Measurements from ENCODE around the gene HYAL3.
A peak's percentile ranks its signal among the peaks of the same experiment; 100 is the strongest.
"Not testable (repeated sequence)": the region's sequence is repeated elsewhere in the genome, so short reads cannot be mapped to it uniquely, and the experiment has no call there.

Gene HYAL3

DNA sequence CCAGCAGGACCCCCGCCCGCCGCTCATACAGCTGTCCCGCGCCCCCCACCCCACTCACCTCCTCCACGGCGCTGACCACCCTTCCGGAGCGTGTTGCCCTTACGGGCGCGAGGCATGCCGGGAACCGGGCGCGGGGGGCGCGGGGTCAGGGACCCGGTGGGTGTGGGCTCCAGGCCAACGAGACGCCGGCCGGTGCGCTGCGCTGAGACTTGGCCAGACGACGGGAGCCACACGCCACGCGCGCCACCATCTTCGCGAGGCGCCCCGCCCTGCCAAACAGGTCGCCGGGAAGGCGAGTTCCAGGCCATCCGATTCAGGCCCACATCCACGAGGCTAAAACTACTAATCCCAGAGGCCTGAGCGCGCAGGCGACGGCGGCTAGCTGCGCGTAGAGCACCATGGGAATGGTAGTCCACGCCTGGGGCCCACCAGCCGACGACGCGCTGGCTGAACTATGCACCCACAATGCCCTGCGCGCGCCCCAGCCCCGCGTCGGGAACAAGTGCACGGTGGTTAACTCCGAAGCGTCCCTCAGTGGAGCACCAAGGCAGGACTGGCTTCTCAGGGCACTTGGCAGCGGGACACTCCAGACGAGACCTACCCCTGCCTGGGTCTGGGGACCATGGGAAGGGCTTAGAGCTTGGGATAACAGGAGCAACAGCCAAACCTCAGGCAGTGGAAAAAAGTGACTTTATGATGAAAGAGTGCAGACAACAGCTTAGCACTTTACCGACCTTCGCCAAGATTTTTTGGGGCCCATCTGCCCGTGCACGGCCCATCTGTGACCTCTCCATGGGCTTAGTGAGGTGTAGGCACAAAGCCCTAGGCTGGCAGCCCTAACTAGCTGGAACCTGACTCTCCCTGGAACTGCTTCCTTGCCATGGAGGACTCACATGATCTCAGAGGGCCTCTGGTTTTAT lies 6.8 kb downstream of the HYAL3 start, which contains the start of gene IFRD2:
Gene IFRD2, minus strand, starts transcription at position 271 of the 920 bp plus-strand sequence. Its CDS starts 155 bp downstream, at position 116.
- DNase-seq (ENCODE audit: low read depth in 1 of 2, low spot score in 1 of 2): peak; percentile 90 to 93

- DNase-seq (ENCODE audit: low read depth in 1 of 2, low spot score in 1 of 2): no peak
Observed at GRCh38 chr3:50290161-50290641, 9.0 kb downstream of the HYAL3 start.

DNA sequence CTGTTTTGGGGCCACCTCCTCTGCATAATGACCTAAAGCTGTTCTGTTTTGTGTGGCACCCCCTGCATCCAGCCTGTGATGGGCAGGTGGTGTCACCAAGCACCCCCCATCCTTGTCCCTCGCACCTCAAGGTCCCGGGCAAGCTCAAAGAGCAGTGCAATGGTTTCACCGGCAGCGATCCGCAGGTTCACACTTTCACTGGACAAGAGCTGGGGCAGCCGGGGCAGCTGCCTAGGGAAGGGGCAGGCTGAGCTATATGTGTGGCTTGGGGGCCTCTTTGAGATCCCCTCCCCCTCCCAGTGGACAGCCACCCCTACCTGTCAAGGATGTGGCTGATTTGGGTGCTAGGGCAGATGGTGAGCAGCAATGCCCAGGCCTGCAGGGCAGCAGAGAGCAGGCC lies 10.1 kb downstream of the HYAL3 start:
- no peak for DNase-seq (ENCODE audit: low read depth in 1 of 2, low spot score in 1 of 2)

GRCh38 chr3:50288387-50289007 lies 10.7 kb downstream of the HYAL3 start:
- no peak for DNase-seq (ENCODE audit: low read depth in 1 of 2, low spot score in 1 of 2)

- no peak for DNase-seq (ENCODE audit: low read depth in 1 of 2, low spot score in 1 of 2)
Observed at GRCh38 chr3:50287262-50287661, 11.9 kb downstream of the HYAL3 start.

- no peak for DNase-seq (ENCODE audit: low read depth in 1 of 2, low spot score in 1 of 2)
Observed at GRCh38 chr3:50286322-50287227, 12.6 kb downstream of the HYAL3 start.

GRCh38 chr3:50284121-50284520 lies 15.1 kb downstream of the HYAL3 start:
- not testable (repeated sequence) for DNase-seq (ENCODE audit: low read depth in 1 of 2, low spot score in 1 of 2)

GRCh38 chr3:50279255-50280016 lies 19.8 kb downstream of the HYAL3 start:
- no peak for DNase-seq (ENCODE audit: low read depth in 1 of 2, low spot score in 1 of 2)

DNA sequence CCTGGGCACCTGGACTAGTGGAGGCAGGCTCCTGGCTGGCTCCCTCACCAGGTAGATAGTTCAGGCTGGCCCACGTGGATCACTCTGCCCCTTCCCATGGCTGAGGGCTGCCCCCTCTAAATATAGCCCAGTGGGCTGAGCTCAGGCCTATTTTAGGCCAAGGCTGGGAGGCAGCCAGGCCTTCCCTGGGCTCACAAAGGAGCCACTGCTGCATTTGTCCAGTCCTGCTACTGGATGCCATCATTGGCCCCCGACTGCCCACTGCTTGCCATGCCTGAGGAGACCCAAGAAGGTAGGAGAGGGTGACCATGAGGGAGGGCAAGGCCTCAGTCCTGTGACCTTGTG lies 20.4 kb downstream of the HYAL3 start, which contains the start of gene LSMEM2:
Gene LSMEM2, plus strand, starts transcription at position 208 of the 345 bp plus-strand sequence. Its CDS starts 27 bp downstream, at position 235.
- DNase-seq (ENCODE audit: low read depth in 1 of 2, low spot score in 1 of 2): no peak

DNA sequence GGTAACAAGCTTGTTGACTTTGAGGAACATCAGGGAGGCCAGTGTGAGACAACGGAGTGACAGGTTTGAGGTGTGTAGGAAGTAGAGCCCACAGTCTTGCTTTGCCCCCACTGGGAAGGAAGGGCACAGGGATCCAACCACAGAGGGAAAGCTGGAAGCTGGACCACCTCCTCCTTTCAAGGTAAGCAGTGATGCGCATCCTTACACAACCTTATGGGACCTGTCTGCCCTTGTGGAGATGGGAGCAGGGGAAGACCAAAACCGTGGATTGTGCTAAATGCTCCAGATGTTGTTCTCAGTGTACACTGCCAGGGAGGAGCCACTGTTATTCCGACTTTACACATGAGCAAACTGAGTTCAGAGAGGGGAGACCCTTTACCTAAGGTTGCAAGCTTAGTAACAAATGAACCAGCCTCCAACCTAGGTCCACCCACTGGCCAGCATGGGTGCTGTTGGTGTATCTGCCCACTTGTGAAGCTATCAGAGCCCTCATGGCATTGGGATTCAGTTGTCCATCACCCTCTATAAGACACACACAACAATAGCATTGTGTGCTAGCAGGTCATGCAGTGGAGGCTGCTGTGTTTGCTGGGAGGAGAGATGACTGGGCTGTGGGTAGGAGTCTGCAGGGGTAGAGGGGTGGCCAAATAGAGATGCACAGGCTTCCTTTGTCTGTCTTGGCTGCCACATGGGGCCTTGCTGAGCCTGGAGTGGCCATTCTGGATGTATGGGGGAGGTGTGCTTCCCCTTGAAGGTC lies 20.9 kb downstream of the HYAL3 start:
- DNase-seq (ENCODE audit: low read depth in 1 of 2, low spot score in 1 of 2): no peak

- DNase-seq (ENCODE audit: low read depth in 1 of 2, low spot score in 1 of 2): no peak
Observed at GRCh38 chr3:50276762-50277101, 22.5 kb downstream of the HYAL3 start.

- no peak for DNase-seq (ENCODE audit: low read depth in 1 of 2, low spot score in 1 of 2)
Observed at GRCh38 chr3:50275996-50276761, 23.0 kb downstream of the HYAL3 start.

GRCh38 chr3:50275141-50275995 lies 23.8 kb downstream of the HYAL3 start:
- no peak for DNase-seq (ENCODE audit: low read depth in 1 of 2, low spot score in 1 of 2)

DNA sequence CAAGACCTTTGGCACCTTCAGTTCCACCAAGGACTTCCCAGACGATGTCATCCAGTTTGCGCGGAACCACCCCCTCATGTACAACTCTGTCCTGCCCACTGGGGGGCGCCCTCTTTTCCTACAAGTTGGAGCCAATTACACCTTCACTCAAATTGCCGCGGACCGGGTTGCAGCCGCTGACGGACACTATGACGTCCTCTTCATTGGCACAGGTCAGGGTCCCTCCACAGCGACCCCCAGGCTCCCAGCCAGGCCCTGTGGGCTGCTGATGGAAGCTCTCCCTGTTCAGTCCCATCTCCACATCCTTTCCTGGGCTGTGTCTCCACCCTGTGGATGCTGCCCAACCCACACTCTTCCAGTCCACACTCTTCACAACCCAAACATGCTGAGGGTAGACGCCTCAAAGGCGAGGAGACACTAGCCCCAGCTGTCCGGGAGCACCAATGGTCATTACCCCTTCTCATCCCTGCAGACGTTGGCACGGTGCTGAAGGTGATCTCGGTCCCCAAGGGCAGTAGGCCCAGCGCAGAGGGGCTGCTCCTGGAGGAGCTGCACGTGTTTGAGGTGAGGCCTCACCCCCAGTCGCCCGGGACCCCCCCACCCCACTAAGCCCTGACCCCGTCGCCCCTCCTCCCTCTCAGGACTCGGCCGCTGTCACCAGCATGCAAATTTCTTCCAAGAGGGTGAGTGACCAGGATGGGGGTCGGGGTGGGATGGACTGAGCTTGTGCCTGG lies 24.7 kb downstream of the HYAL3 start:
- DNase-seq (ENCODE audit: low read depth in 1 of 2, low spot score in 1 of 2): peak; percentile 43 to 56

GRCh38 chr3:50273689-50274065 lies 25.5 kb downstream of the HYAL3 start:
- DNase-seq (ENCODE audit: low read depth in 1 of 2, low spot score in 1 of 2): no peak

DNA sequence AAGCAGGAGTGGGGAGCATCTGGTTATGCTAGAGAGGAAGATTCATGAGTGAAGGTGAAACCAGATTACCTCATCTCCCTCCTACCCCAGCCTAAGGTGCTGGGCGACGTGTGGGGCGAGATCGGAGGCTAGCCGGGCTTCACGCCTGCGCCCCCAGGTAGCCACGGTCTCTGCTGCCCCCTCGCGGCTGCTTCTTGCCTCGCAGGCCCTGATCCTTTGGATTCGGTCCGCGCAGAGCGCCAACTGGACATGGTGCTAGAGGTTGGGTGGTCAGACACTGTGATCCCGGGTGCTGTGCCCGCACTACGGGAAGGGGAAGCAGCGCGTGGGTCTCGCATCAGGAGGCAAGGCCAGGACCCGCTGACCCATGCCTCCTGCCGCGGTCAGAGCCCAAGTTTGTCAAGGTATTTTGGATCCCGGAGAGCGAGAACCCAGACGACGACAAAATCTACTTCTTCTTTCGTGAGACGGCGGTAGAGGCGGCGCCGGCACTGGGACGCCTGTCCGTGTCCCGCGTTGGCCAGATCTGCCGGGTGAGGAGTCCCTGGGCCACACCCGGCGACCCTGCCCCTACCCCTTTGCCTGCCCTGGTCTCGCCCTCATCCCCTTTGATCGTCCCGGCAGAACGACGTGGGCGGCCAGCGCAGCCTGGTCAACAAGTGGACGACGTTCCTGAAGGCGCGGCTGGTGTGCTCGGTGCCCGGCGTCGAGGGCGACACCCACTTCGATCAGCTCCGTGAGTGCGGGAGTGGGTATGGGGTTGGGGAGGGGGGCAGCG lies 26.1 kb downstream of the HYAL3 start:
- peak; percentile 79 to 88 for DNase-seq (ENCODE audit: low read depth in 1 of 2, low spot score in 1 of 2)

DNA sequence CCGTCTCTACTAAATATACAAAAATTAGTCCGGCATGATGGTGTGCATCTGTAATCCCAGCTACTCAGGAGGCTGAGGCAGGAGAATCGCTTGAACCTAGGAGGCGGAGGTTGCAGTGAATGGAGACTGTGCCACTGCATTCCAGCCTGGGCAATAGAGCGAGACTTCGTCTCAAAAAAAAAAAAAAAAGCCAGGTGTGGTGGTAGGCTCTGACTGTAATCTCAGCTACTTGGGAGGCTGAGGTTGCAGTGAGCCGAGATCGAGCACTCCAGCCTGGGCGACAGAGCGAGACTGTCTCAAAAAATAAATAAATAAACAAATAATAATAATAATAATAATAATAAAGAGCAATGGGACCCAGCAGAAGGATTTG lies 26.7 kb downstream of the HYAL3 start:
- not testable (repeated sequence) for DNase-seq (ENCODE audit: low read depth in 1 of 2, low spot score in 1 of 2)

Measured in activated T-helper 1 cell treated with anti-CD3 and anti-CD28 coated beads, Interleukin-2, amount 50 U/mL, for 16 hours (primary cell).